ENCODE results near the gene ODAD3.

Gene ODAD3

GRCh38 chr19:11448410-11448809, 13.5 kb upstream of the ODAD3 start:
- ChIA-PET CTCF (interaction anchor here (0.8 to 2.3 kb wide), 4 partner anchors 13 to 154 kb away, joined by 4 to 16 read pairs (median 6); partner anchors contain the start of genes ODAD3 and PRKCSH), POLR2A (no interaction called here)
- TF ChIP-seq, protein P1, sequence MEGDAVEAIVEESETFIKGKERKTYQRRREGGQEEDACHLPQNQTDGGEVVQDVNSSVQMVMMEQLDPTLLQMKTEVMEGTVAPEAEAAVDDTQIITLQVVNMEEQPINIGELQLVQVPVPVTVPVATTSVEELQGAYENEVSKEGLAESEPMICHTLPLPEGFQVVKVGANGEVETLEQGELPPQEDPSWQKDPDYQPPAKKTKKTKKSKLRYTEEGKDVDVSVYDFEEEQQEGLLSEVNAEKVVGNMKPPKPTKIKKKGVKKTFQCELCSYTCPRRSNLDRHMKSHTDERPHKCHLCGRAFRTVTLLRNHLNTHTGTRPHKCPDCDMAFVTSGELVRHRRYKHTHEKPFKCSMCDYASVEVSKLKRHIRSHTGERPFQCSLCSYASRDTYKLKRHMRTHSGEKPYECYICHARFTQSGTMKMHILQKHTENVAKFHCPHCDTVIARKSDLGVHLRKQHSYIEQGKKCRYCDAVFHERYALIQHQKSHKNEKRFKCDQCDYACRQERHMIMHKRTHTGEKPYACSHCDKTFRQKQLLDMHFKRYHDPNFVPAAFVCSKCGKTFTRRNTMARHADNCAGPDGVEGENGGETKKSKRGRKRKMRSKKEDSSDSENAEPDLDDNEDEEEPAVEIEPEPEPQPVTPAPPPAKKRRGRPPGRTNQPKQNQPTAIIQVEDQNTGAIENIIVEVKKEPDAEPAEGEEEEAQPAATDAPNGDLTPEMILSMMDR (IDR thresholded peaks at IDR 0.05; ENCODE audit: control extremely low read depth, extremely low read depth, low read depth, missing control alignments), result no peak
- no peak for DNase-seq (ENCODE audit: extremely low spot score)

DNA sequence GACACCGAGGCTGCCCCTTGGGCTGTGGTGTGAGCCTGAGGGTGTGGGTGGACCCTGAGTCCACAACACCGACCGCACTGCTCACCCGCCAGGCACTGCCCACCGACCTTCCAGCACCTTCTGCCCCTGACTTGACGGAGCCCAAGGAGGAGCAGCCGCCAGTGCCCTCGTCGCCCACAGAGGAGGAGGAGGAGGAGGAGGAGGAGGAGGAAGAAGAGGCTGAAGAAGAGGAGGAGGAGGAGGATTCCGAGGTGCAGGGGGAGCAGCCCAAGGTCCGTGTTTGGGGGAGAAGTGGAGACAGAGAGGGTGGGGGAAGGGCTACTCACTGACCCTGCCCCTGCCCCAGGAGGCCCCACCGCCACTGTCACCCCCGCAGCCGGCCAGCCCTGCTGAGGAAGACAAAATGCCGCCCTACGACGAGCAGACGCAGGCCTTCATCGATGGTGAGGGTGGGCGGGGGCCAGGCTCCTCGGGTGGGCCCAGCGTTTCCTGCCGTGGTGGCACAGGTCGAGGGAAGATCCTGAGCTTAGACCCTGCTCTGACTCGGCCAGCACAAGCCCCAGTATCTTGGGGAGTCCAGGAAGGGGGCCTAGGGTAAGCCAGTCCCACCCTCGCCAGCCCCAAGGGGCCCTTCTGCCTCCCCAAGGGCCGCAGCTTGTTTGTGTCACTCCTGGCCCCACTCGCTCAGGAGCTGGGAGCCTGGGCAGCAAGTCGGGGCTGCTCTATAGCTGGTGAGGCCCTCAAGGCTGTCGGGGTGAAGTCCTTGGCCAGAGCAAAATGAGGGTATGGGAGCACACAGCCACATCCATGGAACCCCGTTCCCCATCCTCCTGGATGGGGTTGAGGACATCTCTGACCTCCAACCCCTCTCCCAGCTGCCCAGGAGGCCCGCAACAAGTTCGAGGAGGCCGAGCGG, 12.7 kb upstream of the ODAD3 start:
- TF ChIP-seq, protein P1 (IDR thresholded peaks at IDR 0.05; ENCODE audit: control extremely low read depth, extremely low read depth, low read depth, missing control alignments), result no peak
- DNase-seq (ENCODE audit: extremely low spot score), result no peak
- ChIA-PET POLR2A (no interaction called here), CTCF (interaction anchor here (0.6 to 2.3 kb wide), 9 partner anchors 12 to 1321 kb away, joined by 3 to 16 read pairs (median 4); partner anchors contain the start of genes ODAD3, PRKCSH and SWSAP1)

DNA sequence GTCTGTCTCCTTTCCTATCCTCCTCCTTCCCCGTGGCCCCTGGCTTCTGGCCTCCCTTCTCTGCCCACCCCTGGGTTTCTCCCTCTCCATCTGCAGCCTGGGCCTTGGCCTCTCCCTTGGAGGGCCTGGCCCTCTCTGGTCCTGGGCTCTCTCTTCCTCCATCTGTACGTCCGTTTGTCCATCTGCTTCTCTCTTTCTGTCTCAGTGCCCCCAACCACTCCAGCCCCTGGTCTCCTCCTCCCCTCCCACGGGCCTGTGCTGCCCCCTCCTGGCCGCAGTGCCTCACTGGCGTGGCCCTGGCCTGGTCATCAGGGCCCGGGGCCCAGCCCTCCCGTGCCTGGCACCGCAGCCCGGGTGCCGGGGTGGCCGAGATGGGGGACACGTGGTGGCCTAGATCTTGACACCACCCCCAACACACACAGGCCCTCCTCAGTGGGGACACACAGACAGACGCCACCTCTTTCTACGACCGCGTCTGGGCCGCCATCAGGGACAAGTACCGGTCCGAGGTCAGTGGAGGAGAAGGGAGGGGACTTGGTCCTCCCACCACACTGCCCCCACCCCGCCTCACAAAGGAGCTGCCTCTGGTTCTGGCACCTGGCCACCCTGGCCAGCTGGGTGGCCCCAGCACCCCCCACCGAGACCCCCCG, 11.9 kb upstream of the ODAD3 start:
- peak; percentile 70 for DNase-seq (ENCODE audit: extremely low spot score)
- POLR2A ChIA-PET, result no interaction called here
- TF ChIP-seq, protein P1 (IDR thresholded peaks at IDR 0.05; ENCODE audit: control extremely low read depth, extremely low read depth, low read depth, missing control alignments), result peak; percentile 70
- CTCF ChIA-PET, result interaction anchor here (0.6 to 3.7 kb wide), 12 partner anchors 11 to 1321 kb away, joined by 3 to 19 read pairs (median 4); partner anchors contain the start of genes ODAD3 and PRKCSH

GRCh38 chr19:11446271-11446651, 11.3 kb upstream of the ODAD3 start:
- TF ChIP-seq, protein P1 (IDR thresholded peaks at IDR 0.05; ENCODE audit: control extremely low read depth, extremely low read depth, low read depth, missing control alignments), result no peak
- ChIA-PET CTCF (interaction anchor here (0.7 to 3.7 kb wide), 11 partner anchors 9 to 308 kb away, joined by 3 to 19 read pairs (median 4); partner anchors contain the start of genes ODAD3 and PRKCSH), POLR2A (interaction anchor here (0.9 kb wide), 1 partner anchor 167 kb away, joined by 3 read pairs; no protein-coding TSS in a partner anchor)
- DNase-seq (ENCODE audit: extremely low spot score), result no peak

DNA sequence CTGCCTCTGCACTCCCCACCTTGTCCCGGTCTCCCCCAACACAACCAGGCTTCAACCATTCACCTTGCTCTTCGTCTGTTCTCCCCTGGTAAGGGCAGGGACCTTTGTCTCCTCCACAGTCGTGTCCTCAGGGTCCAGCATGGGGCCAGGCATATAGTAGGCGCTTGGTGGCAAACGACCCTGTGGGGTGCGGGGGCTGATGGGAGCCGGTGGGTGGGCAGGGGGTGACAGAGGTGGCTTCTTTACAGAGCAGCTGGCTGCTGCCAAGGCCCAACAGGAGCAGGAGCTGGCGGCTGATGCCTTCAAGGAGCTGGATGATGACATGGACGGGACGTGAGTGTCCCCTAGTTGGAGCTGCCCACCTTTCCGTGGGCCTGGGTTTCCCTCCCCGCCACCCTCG, 10.2 kb upstream of the ODAD3 start:
- DNase-seq (ENCODE audit: extremely low spot score), result no peak

More for the DNA sequence above, 10.2 kb upstream of the ODAD3 start:
- POLR2A ChIA-PET, result interaction anchor here (0.9 kb wide), 1 partner anchor 165 kb away, joined by 3 read pairs; no protein-coding TSS in a partner anchor
- CTCF ChIA-PET, result interaction anchor here (1.1 to 3.7 kb wide), 6 partner anchors 10 to 307 kb away, joined by 4 to 19 read pairs (median 6); partner anchors contain the start of genes ODAD3 and PRKCSH
- TF ChIP-seq, protein P1 (IDR thresholded peaks at IDR 0.05; ENCODE audit: control extremely low read depth, extremely low read depth, low read depth, missing control alignments), result no peak
